CD4-positive, alpha-beta T cell (primary cell): ENCODE measurements around the gene PTPRK. TPM values are rescaled to one million over a fixed set of nuclear protein-coding genes. Genes with fewer than 3 reads are reported as not detected.

Experiments
- ATAC-seq: fragments of 200-7000 bp; cut with Tn5 transposase; one replicate; pipeline ENCODE4 v1.10.0; 2022; ENCODE audit warnings: mild to moderate bottlenecking; ENCODE audit not compliant: poor library complexity
- CTCF ChIA-PET: fragments of 350-600 bp; sonication (Branson Sonifier 250); formaldehyde crosslinking; loops from one replicate; lab custom pipeline; 2021; ENCODE audit warnings: antibody characterized with exemption, inconsistent platforms; lab: Charles Lee
- POLR2A ChIA-PET: fragments of 350-600 bp; sonication (Branson Sonifier 250); formaldehyde crosslinking; loops from one replicate; lab custom pipeline; 2021; ENCODE audit warnings: antibody characterized with exemption, inconsistent platforms; lab: Charles Lee
- DNase-seq, 14 experiments: peaks; one replicate each; pipeline ENCODE4 v3.0.0-alpha.2; 2013 to 2020; ENCODE audit warnings: mixed read lengths in 2 of 14
- H3K27ac ChIP-seq, 2 donors: one replicate each; pipeline versions ENCODE4 v1.5.1 to v1.7.0; 2013; ENCODE audit warnings: low read length in 2 of 2, low read depth in 1 of 2, mild to moderate bottlenecking in 1 of 2
- H3K27me3 ChIP-seq, 2 experiments: 1 replicate in 1 of 2; 2 replicates in 1 of 2; pipeline versions ENCODE4 v1.6.1 to v1.7.0; 2013; ENCODE audit warnings: low read length in 2 of 2, control low read depth in 1 of 2, mild to moderate bottlenecking in 1 of 2, moderate library complexity in 1 of 2; ENCODE audit not compliant: insufficient read depth in 2 of 2, control insufficient read depth in 1 of 2
- H3K36me3 ChIP-seq: one replicate; pipeline ENCODE4 v1.6.1; 2013; ENCODE audit warnings: low read length, control low read depth; ENCODE audit not compliant: insufficient read depth
- H3K4me1 ChIP-seq: one replicate; pipeline ENCODE4 v1.6.1; 2013; ENCODE audit warnings: low read length, control low read depth; ENCODE audit not compliant: insufficient read depth
- H3K4me3 ChIP-seq: one replicate; pipeline ENCODE4 v1.5.1; 2013; ENCODE audit warnings: mild to moderate bottlenecking, low read length, moderate library complexity
- H3K9me3 ChIP-seq, 2 experiments: 1 replicate in 1 of 2; 2 replicates in 1 of 2; pipeline versions ENCODE4 v1.6.1 to v1.7.0; 2013; ENCODE audit warnings: low read length in 2 of 2, mild to moderate bottlenecking in 2 of 2, control low read depth in 1 of 2, moderate library complexity in 1 of 2; ENCODE audit not compliant: control insufficient read depth in 1 of 2, insufficient read depth in 1 of 2
- H3K27ac Mint-ChIP-seq: one replicate; pipeline ENCODE4 v1.8.0; 2020; ENCODE audit warnings: mixed read lengths
- H3K27me3 Mint-ChIP-seq: one replicate; pipeline ENCODE4 v1.8.0; 2021; ENCODE audit warnings: mixed read lengths
- H3K36me3 Mint-ChIP-seq: one replicate; pipeline ENCODE4 v1.8.0; 2021; ENCODE audit warnings: low read depth, mixed read lengths
- H3K4me1 Mint-ChIP-seq: one replicate; pipeline ENCODE4 v1.8.0; 2021; ENCODE audit warnings: low read depth, mixed read lengths
- H3K4me3 Mint-ChIP-seq: one replicate; pipeline ENCODE4 v1.8.0; 2020; ENCODE audit warnings: mild to moderate bottlenecking, mixed read lengths
- H3K9me3 Mint-ChIP-seq: one replicate; pipeline ENCODE4 v1.8.0; 2020; ENCODE audit warnings: mixed read lengths
- intact Hi-C, 2 experiments: fragments of 100-400 bp; cut with DNase I in 1 of 2; cut with micrococcal nuclease in 1 of 2; formaldehyde crosslinking; loops; one replicate each; pipeline versions ENCODE4 v1.15.1 to v1.9.0; 2023 to 2025; cut with DNase I, micrococcal nuclease
- total RNA-seq, 174 experiments: library from RNA in 2 of 174; stranded (reverse) in 2 of 174; gene quantifications; one replicate each; pipeline ENCODE4 v1.2.3 and lab custom pipeline; 2021 to 2026
- TF ChIP-seq, protein P1 (sequence below): fragments of 200-600 bp; IDR thresholded peaks from one replicate; pipeline ENCODE4 v1.8.0; 2022; ENCODE audit warnings: antibody characterized with exemption, mild to moderate bottlenecking

PTPRK gene
- total RNA-seq, 2 experiments from 2014 or later: 8.4 to 10.3 TPM

DNA sequence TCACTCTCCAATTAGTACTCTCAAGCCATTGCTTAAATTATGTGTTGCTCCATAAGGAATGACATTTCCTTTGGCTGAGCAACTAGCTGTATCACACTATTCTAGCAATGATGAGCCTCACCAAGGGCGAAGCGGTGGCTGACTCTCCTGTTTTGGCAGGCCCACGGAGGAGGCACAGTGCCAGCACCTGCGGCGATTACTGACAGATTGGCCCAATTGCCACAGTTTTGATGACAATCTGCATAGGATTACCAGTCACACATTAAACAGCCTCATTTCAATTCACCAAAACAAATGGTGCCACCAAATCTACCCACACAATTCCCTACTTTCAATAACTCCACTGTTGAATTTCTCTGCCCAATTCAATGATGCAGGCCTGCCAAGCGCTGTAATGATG lies 286.9 kb downstream of the PTPRK start:
- no peaks in the 10 kb centered on the region for H3K4me1 ChIP-seq
- ChIA-PET CTCF (no interaction called here), POLR2A (no interaction called here)
- DNase-seq: no peak
- Mint-ChIP-seq H3K27me3 (no peaks in the 10 kb centered on the region), H3K27ac (no peak overlapping the region), H3K36me3 (no peaks in the 10 kb centered on the region), H3K9me3 (no peaks in the 10 kb centered on the region), H3K4me3 (no peak overlapping the region), H3K4me1 (no peaks in the 10 kb centered on the region)
- ATAC-seq: no peak
- H3K36me3 ChIP-seq: no peaks in the 10 kb centered on the region
- H3K9me3 ChIP-seq: no peaks in the 10 kb centered on the region
- H3K27ac ChIP-seq: no peak overlapping the region
- H3K27me3 ChIP-seq: no peaks in the 10 kb centered on the region
- H3K4me3 ChIP-seq: no peak overlapping the region
- TF ChIP-seq, protein P1, sequence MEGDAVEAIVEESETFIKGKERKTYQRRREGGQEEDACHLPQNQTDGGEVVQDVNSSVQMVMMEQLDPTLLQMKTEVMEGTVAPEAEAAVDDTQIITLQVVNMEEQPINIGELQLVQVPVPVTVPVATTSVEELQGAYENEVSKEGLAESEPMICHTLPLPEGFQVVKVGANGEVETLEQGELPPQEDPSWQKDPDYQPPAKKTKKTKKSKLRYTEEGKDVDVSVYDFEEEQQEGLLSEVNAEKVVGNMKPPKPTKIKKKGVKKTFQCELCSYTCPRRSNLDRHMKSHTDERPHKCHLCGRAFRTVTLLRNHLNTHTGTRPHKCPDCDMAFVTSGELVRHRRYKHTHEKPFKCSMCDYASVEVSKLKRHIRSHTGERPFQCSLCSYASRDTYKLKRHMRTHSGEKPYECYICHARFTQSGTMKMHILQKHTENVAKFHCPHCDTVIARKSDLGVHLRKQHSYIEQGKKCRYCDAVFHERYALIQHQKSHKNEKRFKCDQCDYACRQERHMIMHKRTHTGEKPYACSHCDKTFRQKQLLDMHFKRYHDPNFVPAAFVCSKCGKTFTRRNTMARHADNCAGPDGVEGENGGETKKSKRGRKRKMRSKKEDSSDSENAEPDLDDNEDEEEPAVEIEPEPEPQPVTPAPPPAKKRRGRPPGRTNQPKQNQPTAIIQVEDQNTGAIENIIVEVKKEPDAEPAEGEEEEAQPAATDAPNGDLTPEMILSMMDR: no peak
- intact Hi-C loops: no loop called here

DNA sequence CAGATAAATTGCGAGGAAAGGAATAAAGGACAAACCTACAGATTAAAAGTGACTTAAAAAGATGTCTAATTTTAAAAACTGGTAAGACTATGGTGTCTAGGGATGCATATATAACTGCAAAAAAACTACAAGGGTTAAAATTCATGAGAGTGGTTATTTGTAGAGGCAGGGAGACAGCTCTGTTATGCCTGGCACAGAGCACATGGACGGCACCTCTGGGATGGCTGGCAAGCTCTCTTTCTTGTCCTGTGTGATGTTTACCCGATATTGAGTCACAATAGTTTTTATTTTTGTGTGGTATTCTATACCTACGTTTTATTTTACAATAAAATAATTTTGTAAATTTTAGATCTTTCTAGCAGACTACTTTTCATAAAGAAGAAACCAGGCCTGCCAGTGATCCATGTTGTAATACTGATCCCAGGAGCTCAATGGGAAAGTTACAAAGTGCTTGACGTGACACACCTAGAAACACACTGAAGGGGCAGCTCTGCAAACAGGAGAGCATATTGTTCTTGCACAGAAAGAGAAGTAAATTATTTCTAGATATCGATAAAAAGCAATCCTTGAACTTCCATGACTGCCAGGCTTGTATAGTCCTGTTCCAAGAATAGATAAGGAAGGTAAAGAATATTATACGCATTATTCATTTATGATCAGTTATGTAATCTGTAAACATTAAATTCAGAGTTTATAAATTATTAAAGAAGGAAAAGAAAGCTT lies 290.0 kb downstream of the PTPRK start:
- intact Hi-C loops: no loop called here
- Histone ChIP-seq H3K36me3 (no peaks in the 10 kb centered on the region), H3K9me3 (no peaks in the 10 kb centered on the region), H3K4me1 (no peaks in the 10 kb centered on the region), H3K27me3 (no peaks in the 10 kb centered on the region), H3K27ac (no peak overlapping the region), H3K4me3 (no peak overlapping the region)
- ChIA-PET POLR2A (interaction anchor here (1.6 kb wide), 1 partner anchor 10 kb away, joined by 4 read pairs; no protein-coding TSS in a partner anchor), CTCF (interaction anchor here (1.5 kb wide), 1 partner anchor 14 kb away, joined by 3 read pairs; no protein-coding TSS in a partner anchor)
- Mint-ChIP-seq H3K4me3 (no peak overlapping the region), H3K27me3 (no peaks in the 10 kb centered on the region), H3K27ac (no peak overlapping the region), H3K4me1 (no peaks in the 10 kb centered on the region), H3K9me3 (no peaks in the 10 kb centered on the region), H3K36me3 (no peaks in the 10 kb centered on the region)
- DNase-seq: no peak
- TF ChIP-seq, protein P1: no peak
- ATAC-seq: no peak

DNA sequence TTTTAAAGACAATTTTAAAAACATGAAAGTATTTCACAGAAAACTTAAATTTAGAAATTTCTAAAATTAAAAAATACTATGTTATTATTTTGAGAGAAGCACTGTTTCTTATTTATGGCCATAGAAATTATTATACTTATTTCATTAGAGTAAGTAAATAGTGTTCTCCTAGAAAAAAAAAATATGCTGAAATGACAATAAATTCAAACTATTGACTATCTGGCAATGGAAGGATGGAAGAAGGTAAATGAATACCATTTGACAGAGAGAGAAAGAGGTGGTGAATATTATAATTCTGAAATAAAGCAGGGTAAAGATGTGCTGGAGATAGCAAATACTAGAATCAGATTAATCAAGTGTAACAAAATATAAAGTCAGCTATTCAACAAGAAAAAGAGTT lies 294.8 kb downstream of the PTPRK start:
- Histone ChIP-seq H3K36me3 (no peaks in the 10 kb centered on the region), H3K27ac (no peak overlapping the region), H3K4me3 (no peak overlapping the region), H3K9me3 (no peaks in the 10 kb centered on the region), H3K27me3 (no peaks in the 10 kb centered on the region), H3K4me1 (no peaks in the 10 kb centered on the region)
- ChIA-PET CTCF (no interaction called here), POLR2A (no interaction called here)
- no peak for ATAC-seq
- Mint-ChIP-seq H3K4me3 (no peak overlapping the region), H3K36me3 (no peaks in the 10 kb centered on the region), H3K9me3 (no peaks in the 10 kb centered on the region), H3K4me1 (no peaks in the 10 kb centered on the region), H3K27me3 (no peaks in the 10 kb centered on the region), H3K27ac (no peak overlapping the region)
- TF ChIP-seq, protein P1: no peak
- intact Hi-C loops: no loop called here
- no peak for DNase-seq
